ENCODE data around the gene CD302.
"Not testable (repeated sequence)": the region's sequence is repeated elsewhere in the genome, so short reads cannot be mapped to it uniquely, and the experiment has no call there.

Gene CD302

GRCh38 chr2:159804941-159805340 lies 6.9 kb upstream of the CD302 start:
- TF ChIP-seq POLR2A (IDR thresholded peaks at IDR 0.05; ENCODE audit: low read depth, low read length) = no peak
- DNase-seq (ENCODE audit: insufficient read length, low spot score) (no peak), FAIRE-seq (no peak)

GRCh38 chr2:159803235-159803962 lies 5.4 kb upstream of the CD302 start:
- DNase-seq (ENCODE audit: insufficient read length, low spot score) (no peak), FAIRE-seq (no peak)
- TF ChIP-seq POLR2A (IDR thresholded peaks at IDR 0.05; ENCODE audit: low read depth, low read length) = no peak

- FAIRE-seq (no peak), DNase-seq (ENCODE audit: insufficient read length, low spot score) (no peak)
- no peak for TF ChIP-seq POLR2A (IDR thresholded peaks at IDR 0.05; ENCODE audit: low read depth, low read length)
These were observed 4.7 kb upstream of the CD302 start for GRCh38 chr2:159802673-159803072.

DNA sequence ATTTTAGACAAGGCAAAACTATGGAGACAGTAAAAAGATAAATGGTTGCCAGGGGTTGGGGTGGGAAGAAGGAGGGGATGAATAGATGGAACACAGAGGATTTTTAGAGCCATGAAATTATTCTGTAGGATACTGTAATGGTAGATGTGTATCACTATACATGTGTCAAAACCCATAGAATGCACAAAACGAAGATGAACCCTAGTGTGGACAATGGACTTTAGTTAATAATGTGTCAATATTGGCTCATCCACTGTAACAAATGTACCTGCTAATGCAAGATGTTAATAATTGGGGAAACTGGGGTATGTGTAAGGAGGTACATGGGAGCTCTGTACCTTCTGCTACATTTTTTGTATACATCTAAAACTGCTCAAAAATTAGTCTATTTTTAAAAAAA lies 1.8 kb upstream of the CD302 start:
- TF ChIP-seq POLR2A (IDR thresholded peaks at IDR 0.05; ENCODE audit: low read depth, low read length) = no peak
- FAIRE-seq (no peak), DNase-seq (ENCODE audit: insufficient read length, low spot score) (no peak)

DNA sequence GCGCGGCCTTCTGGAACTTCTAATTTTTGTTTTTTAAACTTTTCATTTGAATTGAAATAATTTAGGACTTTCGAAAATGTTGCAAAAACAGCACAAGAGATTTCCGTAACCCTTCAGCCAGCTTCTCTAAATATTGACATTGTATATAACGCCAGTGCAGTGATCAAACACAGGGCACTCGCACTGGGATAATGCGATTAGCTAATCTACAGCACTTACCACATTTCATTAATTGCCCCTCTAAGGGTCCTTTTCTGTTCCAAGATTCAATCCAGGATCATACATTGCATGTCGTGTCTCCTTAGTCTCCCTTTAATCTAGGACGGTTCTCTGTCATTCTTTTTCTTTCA lies 343 bp upstream of the CD302 start:
- FAIRE-seq (no peak), DNase-seq (ENCODE audit: insufficient read length, low spot score) (no peak)
- TF ChIP-seq POLR2A (IDR thresholded peaks at IDR 0.05; ENCODE audit: low read depth, low read length) = no peak

DNA sequence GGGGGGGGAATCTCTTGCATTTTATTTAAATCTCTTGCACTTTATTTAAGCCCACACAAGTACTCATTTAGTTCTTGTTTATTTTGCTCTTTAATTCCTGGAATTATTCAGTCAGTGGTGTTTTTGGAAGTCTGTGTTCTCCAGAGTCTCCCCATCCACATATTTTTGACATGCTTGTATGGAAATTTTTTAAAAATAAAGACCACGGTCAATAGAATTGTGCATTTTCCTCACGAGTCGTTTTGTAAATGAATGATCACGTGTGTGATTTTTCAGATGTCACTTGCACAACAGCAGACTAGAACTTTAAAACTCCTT lies 824 bp downstream of the CD302 start:
- no peak for FAIRE-seq
- DNase-seq (ENCODE audit: insufficient read length, low spot score) = no peak
- no peak for TF ChIP-seq POLR2A (IDR thresholded peaks at IDR 0.05; ENCODE audit: low read depth, low read length)

DNA sequence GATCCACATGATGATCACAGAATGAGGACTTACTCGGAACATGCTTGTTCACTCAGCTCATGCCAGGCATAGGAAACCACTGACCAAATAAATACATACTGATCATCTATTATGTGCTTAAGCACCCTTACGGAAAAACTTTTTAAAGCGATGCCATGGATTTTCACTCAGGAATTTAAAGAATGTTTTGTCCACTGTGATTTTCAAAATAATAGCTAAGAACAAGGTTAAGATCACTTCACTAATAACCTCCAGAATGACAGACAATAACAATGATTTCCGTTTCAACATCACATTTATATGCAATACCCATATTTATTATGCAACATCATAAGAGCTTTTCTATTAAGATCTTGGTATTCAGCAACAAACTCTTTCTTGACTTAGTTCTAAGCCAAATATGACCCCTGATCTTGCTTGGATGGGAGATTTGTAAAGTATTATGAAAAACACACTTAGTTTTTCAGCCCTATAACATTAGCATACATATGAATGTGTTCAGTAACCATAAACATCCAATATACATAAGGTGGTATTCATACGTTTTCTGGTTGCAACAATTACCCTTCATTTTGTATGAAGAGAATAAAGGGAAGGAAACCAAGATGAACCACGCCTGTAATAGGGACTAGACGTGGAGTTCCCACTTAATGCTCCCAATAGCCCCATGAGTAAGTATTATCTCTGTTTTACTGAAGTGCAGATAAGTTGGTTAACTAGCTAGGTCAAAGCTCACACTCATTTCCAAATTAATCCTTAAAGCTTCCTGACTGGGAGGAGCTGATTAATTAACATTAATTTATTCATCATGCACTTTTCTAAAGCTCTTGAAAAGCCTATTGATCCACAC lies 1.9 kb downstream of the CD302 start:
- DNase-seq (ENCODE audit: insufficient read length, low spot score) (no peak), FAIRE-seq (no peak)
- no peak for TF ChIP-seq POLR2A (IDR thresholded peaks at IDR 0.05; ENCODE audit: low read depth, low read length)

DNA sequence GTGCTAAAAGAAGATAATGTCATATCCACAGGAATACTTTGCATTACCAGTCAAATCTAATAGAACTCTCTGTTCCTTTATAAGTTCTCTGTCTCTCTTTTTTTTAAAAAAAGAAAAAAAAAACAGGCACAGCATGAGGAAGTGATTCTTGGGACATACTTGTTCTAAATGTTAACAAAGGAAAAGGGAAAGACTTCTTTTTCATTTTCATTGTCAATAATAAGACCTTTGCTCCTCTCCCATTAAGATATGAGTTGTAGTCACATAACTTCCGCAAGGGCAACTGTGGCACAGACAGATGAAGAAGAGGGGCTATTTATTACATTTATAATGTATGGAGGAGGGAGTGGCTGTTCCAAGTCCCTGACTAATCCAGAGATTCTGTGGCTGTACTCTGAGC lies 4.7 kb downstream of the CD302 start:
- no peak for TF ChIP-seq POLR2A (IDR thresholded peaks at IDR 0.05; ENCODE audit: low read depth, low read length)
- DNase-seq (ENCODE audit: insufficient read length, low spot score) (no peak), FAIRE-seq (no peak)

GRCh38 chr2:159792599-159792998 lies 5.4 kb downstream of the CD302 start:
- no peak for TF ChIP-seq POLR2A (IDR thresholded peaks at IDR 0.05; ENCODE audit: low read depth, low read length)
- FAIRE-seq = no peak
- no peak for DNase-seq (ENCODE audit: insufficient read length, low spot score)

GRCh38 chr2:159792036-159792435 lies 6.0 kb downstream of the CD302 start:
- no peak for FAIRE-seq
- DNase-seq (ENCODE audit: insufficient read length, low spot score) = no peak
- TF ChIP-seq POLR2A (IDR thresholded peaks at IDR 0.05; ENCODE audit: low read depth, low read length) = no peak

- TF ChIP-seq POLR2A (IDR thresholded peaks at IDR 0.05; ENCODE audit: low read depth, low read length) = no peak
- FAIRE-seq = no peak
- no peak for DNase-seq (ENCODE audit: insufficient read length, low spot score)
These were observed 7.7 kb downstream of the CD302 start for GRCh38 chr2:159790323-159790722.

- peak; percentile 65 for FAIRE-seq
- TF ChIP-seq POLR2A (IDR thresholded peaks at IDR 0.05; ENCODE audit: low read depth, low read length) = no peak
- no peak for DNase-seq (ENCODE audit: insufficient read length, low spot score)
These were observed 9.8 kb downstream of the CD302 start for GRCh38 chr2:159788253-159788652.

DNA sequence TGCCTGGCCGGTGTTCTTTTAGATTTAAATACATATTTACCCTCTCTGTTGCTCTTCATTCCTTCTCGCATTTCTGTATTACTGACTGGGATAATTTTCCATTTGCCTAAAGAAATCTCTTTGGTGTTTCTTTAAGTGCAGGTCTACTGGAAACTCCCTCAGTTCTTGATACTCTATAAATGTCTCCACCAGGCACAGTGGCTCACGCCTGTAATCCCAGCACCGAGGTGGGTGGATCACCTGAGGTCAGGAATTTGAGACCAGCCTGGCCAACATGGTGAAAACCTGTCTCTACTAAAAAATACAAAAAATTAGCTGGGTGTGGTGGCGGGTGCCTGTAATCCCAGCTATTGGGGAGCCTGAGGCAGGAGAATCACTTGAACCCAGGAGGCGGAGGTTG lies 10.4 kb downstream of the CD302 start:
- not testable (repeated sequence) for DNase-seq (ENCODE audit: insufficient read length, low spot score); FAIRE-seq

GRCh38 chr2:159786938-159787337 lies 11.1 kb downstream of the CD302 start:
- DNase-seq (ENCODE audit: insufficient read length, low spot score) = no peak
- no peak for TF ChIP-seq POLR2A (IDR thresholded peaks at IDR 0.05; ENCODE audit: low read depth, low read length)
- no peak for FAIRE-seq

DNA sequence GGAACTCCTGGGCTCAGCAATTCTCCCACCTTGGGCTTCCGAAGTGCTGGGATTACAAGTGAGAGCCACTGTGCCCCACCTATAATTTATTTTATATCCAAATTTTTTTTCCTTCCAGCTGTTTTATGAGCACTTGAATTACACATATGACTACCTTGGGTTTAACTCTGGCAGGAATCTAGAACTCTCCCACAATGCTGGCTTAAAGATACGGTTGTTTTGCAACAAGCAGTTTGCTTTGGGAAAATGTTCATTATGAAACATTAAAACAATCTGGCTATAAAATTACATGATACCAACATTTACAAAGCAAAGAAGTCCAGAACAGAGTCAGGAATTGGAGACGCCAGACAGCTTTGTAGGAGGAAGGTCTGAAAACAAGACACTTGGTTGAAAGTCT lies 12.8 kb downstream of the CD302 start:
- FAIRE-seq = no peak
- TF ChIP-seq POLR2A (IDR thresholded peaks at IDR 0.05; ENCODE audit: low read depth, low read length) = no peak
- no peak for DNase-seq (ENCODE audit: insufficient read length, low spot score)

GRCh38 chr2:159784744-159785143 lies 13.3 kb downstream of the CD302 start:
- DNase-seq (ENCODE audit: insufficient read length, low spot score); FAIRE-seq: not testable (repeated sequence)
